NCI-H460 (cell line): ENCODE measurements around the gene ATP5PD. TPM values are rescaled to one million over a fixed set of nuclear protein-coding genes. Genes with fewer than 3 reads are reported as not detected.
A peak's percentile ranks its signal among the peaks of the same experiment; 100 is the strongest.
"Not testable (repeated sequence)": the region's sequence is repeated elsewhere in the genome, so short reads cannot be mapped to it uniquely, and the experiment has no call there.

Experiments
- DNase-seq: peaks from one replicate; pipeline ENCODE4 v3.0.0-alpha.2; 2016; ENCODE audit warnings: low read depth; ENCODE audit errors: extremely low read depth
- total RNA-seq: library from RNA; depleted of rRNA; stranded (reverse); fragments of >200 nt; shearing (Covaris generic); gene quantifications from 2 replicates; pipeline ENCODE4 v1.2.3, GENCODE V29; 2014

Gene ATP5PD
- total RNA-seq, 1 experiment from 2014 or later, result 272 TPM

- DNase-seq, result no peak
These were observed 12.9 kb upstream of the ATP5PD start for GRCh38 chr17:75059369-75060345.

GRCh38 chr17:75051941-75052340, 5.2 kb upstream of the ATP5PD start:
- DNase-seq, result no peak

- DNase-seq, result no peak
These were observed 2.9 kb upstream of the ATP5PD start for GRCh38 chr17:75049706-75050105.

GRCh38 chr17:75049057-75049456, 2.3 kb upstream of the ATP5PD start:
- no peak for DNase-seq

GRCh38 chr17:75048249-75048878, 1.6 kb upstream of the ATP5PD start:
- no peak for DNase-seq

GRCh38 chr17:75047398-75048098, 779 bp upstream of the ATP5PD start:
- no peak for DNase-seq

- DNase-seq, result not testable (repeated sequence)
These were observed 793 bp downstream of the ATP5PD start for GRCh38 chr17:75045946-75046406.

- DNase-seq, result no peak
These were observed 2.1 kb downstream of the ATP5PD start for GRCh38 chr17:75044716-75045115.

GRCh38 chr17:75043789-75044188, 3.0 kb downstream of the ATP5PD start:
- DNase-seq, result not testable (repeated sequence)

GRCh38 chr17:75041656-75042280, 5.0 kb downstream of the ATP5PD start:
- no peak for DNase-seq

- no peak for DNase-seq
These were observed 7.5 kb downstream of the ATP5PD start for GRCh38 chr17:75039238-75039637.

- DNase-seq, result peak; percentile 97
These were observed 10.0 kb downstream of the ATP5PD start for GRCh38 chr17:75036643-75037268.

- DNase-seq, result peak; percentile 96
These were observed 12.4 kb downstream of the ATP5PD start for GRCh38 chr17:75034236-75034908.

- peak; percentile 93 for DNase-seq
These were observed 13.2 kb downstream of the ATP5PD start for GRCh38 chr17:75033346-75034235.

- no peak for DNase-seq
These were observed 14.0 kb downstream of the ATP5PD start for GRCh38 chr17:75032720-75033280.

GRCh38 chr17:75031972-75032719, 14.6 kb downstream of the ATP5PD start:
- peak; percentile 74 for DNase-seq

- DNase-seq, result no peak
These were observed 16.6 kb downstream of the ATP5PD start for GRCh38 chr17:75030161-75030560.
